Keratinocyte (primary cell): ENCODE results near the gene PAPOLB.

ENCODE experiments used
- CTCF ChIP-seq, 3 experiments: IDR thresholded peaks in 1 of 3; conservative IDR thresholded peaks in 1 of 3; optimal IDR thresholded peaks in 1 of 3; 2 replicates in 2 of 3; 3 replicates in 1 of 3; pipeline versions ENCODE3 to v1.5.1; 2011; ENCODE audit warnings: low read length in 3 of 3, mild to moderate bottlenecking in 3 of 3, moderate library complexity in 2 of 3, control low read depth in 1 of 3, inconsistent platforms in 1 of 3; ENCODE audit not compliant: insufficient read depth in 2 of 3; ENCODE audit errors: extremely low read depth in 1 of 3
- EZH2 ChIP-seq: IDR thresholded peaks from one replicate; pipeline ENCODE4 v1.6.1; 2012; ENCODE audit warnings: inconsistent platforms, mild to moderate bottlenecking, low read length, moderate library complexity

- TF ChIP-seq CTCF (optimal IDR thresholded peaks at IDR 0.05 in 1 of 3, IDR thresholded peaks at IDR 0.05 in 1 of 3, conservative IDR thresholded peaks at IDR 0.05 in 1 of 3; ENCODE audit: extremely low read depth in 1 of 3, insufficient read depth in 2 of 3, low read length in 3 of 3) (no peak), EZH2 (no peak)
Measured at GRCh38 chr7:4819560-4820404, 42.0 kb downstream of the PAPOLB start.
